HG03520 (cell line): ENCODE data around the gene RNF38.
"Not testable (repeated sequence)": the region's sequence is repeated elsewhere in the genome, so short reads cannot be mapped to it uniquely, and the experiment has no call there.

Source experiments
- ATAC-seq: cut with Tn5 transposase; IDR thresholded peaks from one replicate; pipeline ENCODE4 v1.9.1; 2021; ENCODE audit warnings: mild to moderate bottlenecking, moderate library complexity; ENCODE audit not compliant: unreplicated experiment

RNF38 gene

DNA sequence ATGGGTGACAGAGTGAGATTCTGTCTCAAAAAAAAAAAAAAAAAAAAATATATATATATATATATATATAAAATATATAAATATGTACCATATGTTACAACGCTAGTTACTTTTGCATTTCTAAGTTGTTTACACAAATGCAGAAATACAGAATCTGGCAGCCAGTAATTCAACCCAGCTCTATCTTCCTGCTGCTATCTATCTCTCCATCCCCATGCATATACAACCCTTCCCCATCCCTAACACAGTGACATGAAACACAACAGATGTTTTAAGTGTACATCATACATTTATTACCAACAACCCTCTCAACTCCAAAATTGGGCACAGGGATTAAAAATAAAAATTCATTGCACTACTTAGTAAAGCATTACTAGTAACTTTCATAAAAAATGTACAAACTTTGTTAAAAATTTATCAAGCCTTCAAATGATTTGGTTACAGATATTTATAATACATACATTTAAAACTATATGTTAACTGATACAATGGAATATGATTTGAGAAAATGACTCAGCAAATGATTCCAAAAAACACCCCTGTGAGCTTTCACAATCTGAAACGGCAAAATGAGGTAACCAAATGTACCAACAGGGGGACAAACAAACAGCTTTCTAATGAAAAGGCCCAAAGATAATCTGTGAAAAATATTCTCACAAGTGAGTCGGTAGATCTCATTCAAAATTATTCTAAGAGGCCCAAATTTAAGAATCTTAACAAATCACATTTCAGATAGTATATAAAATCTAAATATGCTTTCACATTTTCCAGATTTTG lies 63.8 kb downstream of the RNF38 start:
- ATAC-seq: no peak

DNA sequence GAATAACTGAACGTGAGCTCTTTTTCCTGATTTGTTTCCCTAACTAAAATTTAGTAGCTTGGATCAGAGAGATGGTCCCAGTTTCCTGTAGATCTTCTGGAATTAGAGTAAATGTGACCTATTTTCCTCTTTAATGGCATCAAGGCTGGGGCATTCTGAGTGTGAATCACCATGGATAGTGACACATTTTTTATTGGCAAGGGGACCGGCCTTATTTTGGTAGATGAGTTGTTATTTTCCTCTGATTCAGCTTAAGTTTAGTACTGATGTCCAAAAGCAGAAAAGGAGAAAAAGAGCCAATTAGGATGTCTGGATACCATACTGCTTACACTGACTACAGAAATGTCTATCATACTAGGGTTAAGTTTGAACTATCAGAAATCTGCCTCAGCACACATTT lies 68.1 kb downstream of the RNF38 start:
- ATAC-seq: no peak

DNA sequence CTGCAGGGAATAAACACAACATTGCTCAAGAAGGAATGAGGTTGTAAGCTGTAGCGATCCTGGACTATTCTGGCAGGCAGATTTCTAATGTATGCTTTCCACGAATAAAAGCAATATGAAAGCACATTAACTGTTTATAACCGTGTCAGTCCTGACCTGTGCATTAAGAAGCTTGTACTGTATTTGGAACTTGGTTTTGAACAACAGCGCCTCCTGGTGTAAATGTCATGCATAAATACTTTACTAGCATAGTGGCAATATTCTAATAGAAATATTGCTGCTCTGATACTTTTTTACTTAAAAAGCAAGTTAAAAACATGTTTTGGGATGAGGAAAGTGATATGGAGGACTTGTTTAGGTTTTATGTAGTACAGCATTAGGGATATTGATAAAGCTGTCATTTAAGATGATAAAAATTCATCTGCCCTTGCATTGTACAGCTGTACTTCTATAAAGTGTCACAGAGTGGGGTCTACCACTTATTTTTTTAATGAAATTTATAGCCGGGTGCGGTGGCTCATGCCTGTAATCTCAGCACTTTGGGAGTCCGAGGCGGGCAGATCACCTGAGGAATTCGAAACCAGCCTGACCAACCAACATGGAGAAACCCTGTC lies 71.2 kb downstream of the RNF38 start:
- no peak for ATAC-seq

DNA sequence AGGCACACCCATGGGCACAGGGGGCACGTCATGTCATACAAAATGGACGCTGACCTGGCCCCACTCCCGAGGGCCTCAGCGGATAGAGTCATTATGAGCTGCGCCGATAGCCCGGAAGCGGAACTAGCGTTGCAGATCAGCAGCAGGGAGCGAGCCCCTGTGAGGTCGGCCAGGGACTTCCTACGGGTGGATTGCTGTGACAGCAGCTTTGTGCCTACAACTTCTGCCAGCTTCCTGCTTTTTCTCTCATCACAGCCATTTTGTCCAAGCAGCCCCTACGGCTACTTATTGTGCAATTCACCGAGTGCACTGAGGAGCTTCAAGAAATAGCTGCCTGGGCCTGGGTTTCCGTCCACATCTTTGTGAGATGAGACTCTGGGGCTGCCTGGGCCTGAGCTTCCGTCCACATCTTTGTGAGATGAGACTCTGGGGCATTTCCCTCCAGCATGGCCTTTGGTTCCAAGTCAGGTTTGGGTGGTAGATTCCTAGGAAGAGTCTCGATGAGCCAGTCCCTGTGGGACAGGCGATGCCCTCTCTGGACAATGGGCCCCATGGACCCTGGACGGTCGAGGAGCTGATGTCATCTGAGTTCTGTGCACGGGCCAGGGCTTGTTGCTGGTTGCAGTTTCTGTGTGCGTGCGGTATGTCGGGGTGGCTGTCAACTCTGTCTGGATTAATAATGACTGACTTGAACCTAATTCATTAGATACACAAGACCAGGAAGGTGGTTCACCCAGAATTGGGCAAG lies 74.8 kb downstream of the RNF38 start:
- no peak for ATAC-seq

DNA sequence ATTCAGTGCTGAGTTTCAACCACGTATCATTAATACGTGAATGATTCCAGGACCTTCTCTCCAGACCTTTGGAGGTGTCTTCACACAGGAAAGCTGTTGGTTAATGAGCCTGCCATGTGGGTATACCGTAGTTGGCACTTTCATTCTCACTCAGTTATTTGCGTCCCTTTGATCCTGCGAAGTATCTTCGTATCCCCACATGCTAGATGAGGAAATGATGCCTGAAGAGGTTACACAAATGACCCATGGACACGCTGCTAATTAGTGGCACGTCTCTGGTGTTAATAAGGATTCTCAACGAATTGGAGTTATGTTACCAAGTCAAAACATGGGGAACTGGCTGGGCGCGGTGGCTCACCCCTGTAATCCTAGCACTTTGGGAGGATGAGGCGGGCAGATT lies 76.1 kb downstream of the RNF38 start:
- ATAC-seq: no peak

DNA sequence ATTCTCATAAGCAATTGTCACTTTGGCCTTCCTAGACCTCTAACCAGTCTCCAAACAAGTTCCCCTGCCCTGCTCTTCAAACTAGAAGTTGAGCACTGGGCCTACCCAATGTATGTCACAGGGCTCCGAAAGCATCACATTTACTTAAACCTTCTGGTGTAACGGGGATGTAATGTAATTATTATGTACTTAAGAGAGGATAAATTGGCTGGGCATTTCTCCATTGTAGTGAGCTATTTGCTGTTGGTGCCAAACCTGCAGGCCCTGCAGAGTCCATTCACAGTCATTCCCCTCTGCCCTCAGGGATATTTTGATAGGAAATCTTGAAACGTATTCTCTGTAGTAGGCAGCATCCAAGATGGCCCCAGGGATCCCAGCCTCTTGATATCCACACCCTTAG lies 77.6 kb downstream of the RNF38 start:
- no peak for ATAC-seq

DNA sequence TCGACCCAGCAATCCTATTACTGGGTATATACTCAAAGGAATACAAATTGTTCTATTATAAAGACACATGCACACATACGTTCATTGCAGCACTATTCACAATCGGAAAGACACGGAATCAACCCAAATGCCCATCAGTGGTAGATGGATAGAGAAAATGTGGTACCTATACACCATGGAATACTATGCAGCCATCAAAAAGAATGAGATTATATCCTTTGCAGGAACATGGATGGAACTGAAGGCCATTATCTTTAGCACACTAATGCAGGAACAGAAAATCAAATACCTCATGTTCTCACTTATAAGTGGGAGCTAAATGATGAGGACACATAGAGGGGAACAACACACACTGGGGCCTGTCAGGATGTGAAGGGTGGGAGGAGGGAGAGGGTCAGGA lies 78.2 kb downstream of the RNF38 start:
- ATAC-seq: not testable (repeated sequence)

DNA sequence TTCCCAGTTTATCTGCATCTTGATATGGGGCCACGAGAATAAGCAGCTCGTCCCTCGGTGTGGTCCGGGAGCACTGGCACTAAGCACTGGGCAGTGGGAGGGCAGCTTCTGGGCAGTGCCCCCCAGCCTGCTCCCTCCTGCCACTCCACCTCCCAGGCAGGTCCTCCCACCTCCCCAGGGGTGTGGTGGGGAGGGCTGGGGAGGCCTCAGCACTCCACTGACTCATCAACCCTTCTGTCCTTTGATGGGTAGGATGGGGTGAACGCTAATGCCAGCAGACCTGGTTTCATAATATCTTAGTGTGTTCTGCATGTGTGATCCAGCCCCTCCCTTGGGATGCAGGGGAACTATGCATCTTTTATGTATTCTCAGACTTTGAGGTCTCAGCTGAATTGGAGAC lies 79.6 kb downstream of the RNF38 start:
- ATAC-seq: no peak

DNA sequence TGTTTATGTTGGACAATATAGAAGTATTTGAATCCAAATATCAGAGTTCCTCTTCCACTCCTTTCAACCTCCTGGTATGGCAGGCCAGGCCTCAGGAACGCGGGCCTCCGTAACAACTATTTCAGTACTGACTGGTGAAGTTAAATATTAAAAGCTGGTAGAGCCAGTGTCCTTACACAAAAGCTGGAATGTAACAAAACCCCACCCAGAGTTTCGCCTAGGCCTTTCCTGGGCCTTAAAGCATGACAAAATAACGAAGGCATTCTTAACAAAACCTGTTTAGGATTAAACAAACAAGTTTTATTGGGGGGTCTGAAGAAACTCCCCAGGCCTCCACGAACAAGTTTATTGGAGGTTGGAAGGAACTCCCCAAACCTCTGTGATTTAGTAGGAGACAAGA lies 80.3 kb downstream of the RNF38 start:
- ATAC-seq: no peak

DNA sequence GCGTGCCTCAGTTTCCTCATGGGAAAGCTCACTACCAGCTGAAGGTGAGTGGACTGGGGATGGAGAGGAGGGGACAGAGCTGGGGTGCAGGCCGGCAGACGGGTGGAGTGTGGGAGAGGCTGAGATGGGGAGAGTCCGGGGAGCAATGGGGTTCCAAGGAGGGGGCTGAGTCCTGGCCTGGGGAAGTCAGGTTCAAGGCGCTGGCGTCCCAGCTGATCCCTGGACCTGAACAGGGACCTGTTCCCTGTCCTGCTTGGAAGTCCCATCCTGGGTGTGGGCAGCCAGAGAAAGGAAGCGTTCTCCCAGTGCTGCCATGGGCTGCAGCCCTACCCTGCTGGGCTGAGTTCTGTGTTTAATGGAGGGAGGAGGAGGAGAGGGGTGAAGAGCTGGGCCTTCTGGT lies 80.9 kb downstream of the RNF38 start:
- no peak for ATAC-seq

DNA sequence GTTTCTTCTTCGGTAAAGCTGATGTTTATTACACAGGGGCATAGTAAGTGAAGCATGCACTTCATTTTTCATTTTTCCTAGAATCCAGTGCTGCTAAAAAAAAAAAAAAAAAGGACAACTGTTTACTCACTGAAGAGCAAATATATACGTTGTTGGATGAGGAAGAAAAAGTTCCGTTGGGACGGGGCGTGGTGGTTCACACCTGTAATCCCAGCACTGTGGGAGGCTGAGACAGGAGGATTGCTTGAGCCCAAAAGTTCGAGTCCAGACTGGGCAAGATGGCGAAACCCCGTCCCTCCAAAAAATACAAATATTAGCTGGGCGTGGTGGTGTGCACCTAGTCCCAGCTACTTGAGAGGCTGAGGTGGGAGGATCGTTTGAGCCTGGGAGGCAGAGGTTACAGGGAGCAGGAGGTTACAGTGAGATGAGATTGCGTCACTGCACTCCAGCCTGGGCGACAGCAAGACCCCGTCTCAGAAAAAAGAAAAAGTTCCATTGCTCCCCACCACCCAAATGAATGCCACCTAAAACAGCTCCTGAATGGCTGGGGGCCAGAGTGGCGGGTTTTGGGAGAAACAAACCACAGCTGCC lies 81.8 kb downstream of the RNF38 start:
- no peak for ATAC-seq

DNA sequence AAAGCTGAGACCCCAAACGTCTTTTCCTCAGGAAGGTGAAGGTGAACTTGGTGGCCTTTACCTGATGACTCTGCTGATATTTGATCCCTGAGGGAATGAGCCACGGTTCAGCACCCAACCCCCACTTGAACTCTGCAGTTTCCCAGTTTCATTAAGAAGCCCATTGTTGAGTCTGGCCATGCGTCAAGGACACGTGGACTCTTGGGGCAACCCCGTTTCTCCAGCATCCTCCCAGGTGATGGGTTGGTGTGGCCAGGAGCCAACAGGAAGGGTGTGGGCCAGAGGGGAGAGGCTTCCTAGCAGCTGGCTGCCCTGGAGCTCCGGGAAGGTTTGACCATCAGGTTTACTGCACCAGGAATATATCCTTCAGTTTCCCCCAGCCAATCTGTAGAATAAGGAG lies 82.3 kb downstream of the RNF38 start:
- ATAC-seq: no peak

DNA sequence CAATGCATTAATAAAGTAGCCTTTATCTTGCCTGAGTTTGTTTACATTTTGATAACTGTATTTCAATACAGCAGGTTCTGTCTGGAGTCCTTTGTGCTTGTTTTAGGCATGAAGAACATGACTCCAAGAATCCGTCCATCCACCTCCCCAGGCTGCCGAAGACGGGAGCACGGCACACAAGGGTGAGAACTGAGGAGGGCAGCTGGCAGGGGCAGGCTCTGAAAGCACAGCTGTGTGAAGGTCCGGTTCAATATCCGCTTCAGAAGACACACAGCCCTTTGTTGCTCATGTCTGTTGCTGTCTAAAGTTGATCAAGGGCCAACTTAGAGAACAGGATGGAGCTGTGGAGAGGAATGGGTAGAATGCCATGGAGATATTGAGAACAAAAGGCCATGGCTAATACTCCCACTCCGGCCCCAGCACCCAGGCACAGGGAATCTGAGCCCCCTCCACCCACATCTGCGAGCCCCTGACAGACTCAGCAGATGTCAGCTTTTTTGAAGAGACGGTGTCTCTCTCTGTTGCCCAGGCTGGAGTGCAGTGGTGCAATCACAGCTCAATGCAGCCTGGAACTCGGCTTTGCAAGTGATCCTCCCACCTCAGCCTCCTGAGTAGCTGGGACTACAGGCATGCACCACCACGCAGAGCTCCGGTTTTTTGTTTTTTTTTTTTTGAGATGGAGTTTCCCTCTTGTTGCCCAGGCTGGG lies 83.3 kb downstream of the RNF38 start:
- ATAC-seq: no peak

DNA sequence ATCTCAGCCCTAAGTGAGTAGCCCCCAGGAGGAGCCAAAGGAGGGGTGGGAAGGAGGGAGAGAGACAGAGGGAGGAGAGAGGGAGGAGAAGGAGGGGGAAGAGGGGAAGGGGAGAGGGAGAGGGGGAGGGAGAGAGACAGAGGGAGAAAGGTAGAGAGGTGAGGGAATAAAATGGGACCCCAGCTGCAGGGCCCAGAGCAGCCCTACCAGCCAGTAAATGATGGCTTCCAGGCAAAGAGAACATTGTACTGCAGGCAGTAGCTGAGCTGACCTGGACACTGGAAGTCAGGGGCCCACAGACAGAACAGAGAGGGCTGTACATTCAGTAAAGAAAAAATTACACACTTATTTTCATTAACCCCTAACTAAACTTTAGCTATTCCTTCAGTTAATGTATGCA lies 84.0 kb downstream of the RNF38 start:
- ATAC-seq: no peak

DNA sequence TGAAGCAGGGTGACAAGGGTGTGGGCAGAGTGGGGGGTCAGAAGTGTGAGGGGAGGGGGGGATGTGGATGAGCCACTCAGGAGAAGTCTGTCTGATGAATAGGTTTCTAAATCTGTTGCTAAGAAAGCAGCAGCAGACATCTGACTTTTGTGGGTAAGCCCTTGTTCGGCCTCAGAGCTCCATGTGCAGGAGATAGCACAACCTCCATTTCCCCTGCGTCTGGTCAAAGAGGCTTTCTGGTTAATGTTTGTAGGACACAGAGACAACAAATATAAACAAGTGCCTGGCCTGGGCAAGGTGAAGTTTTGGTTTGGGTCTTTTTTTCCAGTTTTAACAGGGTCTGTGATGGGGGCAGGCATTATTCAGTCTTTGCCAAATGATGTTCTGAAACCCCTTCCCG lies 84.8 kb downstream of the RNF38 start:
- no peak for ATAC-seq

DNA sequence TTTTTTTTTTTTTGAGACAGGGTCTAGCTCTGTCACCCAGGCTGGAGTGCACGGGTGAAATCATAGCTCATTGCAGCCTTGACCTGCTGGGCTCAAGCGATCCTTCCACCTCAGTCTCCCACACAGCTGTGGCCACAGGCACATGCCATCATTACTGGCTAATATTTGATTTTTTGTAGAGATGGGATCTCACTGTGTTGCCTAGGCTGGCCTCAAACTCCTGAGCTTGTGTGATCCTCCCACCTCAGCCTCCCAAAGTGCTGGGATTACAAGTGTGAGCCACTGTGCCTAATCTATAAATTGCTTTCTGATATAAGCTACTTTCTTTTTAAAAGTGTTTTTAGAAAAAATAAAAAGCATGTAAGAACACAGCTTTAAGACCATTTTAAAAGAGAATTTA lies 85.3 kb downstream of the RNF38 start:
- ATAC-seq: no peak

DNA sequence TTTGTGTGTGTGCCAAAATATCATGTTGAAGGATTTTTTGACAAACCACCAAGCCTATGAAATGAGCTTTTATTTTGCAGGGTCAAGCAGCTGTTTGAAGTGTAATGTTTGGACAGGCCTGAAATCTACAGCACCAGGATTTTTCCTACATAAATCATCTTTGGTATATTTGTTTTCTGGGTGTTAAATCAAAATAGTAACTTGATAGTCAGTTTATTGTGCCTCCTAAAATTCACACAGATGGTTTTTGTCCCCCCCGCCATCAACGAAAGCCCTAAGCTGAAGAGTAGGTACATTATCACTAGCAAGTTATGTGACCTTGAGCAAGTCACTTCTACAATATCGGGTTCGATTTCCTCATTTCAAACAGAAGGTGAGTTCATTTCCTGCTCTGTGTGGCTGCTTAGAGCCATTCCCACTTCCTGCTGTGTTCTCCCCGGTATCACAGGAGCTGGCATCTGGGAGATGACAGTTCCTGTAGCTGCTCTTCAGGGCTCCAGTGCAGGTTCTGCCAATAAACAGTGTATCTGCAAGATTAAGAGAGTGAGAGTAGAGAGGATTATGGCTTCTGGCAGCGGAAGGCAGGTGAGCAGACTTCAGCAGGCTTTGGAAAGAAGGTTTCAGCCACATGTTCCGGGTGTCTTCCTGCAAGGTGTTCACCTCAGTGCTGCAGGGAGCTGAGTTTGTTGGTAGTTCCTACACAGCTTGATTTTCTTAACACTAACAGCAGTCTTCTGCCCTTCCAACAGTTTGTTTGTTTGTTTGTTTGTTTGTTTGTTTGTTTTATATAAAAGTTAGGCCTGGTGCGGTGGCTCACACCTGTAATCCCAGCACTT lies 93.4 kb downstream of the RNF38 start:
- no peak for ATAC-seq

DNA sequence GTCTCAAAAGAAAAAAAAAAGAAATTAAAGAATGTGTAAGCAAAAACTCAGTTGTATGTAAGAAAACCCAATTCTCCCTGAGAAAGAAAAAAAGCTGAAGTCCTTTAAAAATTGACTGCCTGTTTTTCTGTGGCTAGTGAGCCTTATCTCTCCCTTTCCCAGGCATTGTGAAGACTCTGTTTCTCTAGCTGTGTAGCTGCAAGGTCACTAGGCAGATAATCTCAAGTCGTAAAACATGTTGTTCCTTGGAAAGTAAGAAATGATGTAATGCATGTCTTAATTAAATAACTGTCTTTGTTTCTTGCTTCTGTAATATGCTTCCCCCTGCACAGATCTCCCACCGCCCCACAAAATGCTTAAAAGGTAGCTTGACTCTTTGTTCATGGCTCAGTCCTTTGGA lies 95.7 kb downstream of the RNF38 start:
- not testable (repeated sequence) for ATAC-seq

DNA sequence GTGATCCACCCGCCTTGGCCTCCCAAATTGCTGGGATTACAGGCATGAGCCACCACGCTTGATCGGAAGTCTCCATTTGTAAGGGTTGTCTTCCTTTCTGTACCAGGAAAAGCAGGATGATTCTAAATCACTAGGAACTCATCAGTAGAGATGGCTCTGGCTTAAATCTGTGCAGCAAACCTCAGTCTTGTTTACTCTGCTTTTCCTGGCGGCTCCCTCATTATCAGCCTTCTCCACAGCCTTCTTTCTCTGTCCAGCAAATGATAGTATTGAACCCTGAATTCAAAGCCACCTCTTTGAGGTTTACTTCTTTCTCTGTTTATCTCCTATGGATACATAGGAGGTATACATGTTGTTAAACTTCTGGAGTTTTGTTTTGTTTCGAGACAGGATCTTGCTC lies 98.8 kb downstream of the RNF38 start:
- no peak for ATAC-seq

DNA sequence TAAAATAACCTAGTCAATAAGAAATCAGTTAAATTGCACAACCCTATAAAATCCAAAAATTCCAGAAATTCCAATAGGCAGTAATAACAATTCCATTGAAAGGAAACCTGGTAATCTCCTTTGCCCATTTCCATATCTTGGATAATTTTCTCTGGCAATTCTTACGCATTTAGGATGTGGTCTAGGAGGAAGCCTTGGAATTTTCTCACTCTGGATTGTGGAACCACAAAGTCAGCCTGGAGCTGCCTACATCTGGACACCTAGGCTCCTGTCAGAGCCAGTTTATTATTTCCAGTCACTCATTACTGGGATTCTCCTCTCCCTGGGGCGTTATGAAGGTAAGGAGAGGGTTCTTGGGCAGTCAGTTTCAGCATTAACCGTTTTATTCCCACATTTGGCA lies 101.5 kb downstream of the RNF38 start:
- no peak for ATAC-seq
